ENCODE measurements around the gene MOV10L1. TPM values are rescaled to one million over a fixed set of nuclear protein-coding genes. Genes with fewer than 3 reads are reported as not detected.

Gene MOV10L1
- total and polyA plus RNA-seq, 9 of the 15 experiments (the other 6 are each of a cell fraction or from before 2014, with no cell fraction given), result 0.06 to 0.43 (median 0.15) TPM

GRCh38 chr22:50178471-50178864, 88.7 kb downstream of the MOV10L1 start:
- 100% methylated on average over 1 of the region's 22 CpGs for WGBS (ENCODE audit: insufficient coverage, low coverage, missing lambda C conversion rate)
- Histone ChIP-seq H3K27me3 (ENCODE audit: control insufficient read depth in 2 of 2, insufficient read depth in 2 of 2, low read length in 2 of 2) (no peaks in the 10 kb centered on the region), H3K27ac (ENCODE audit: extremely low read depth, low read depth, low read length) (no peak overlapping the region), H3K4me2 (ENCODE audit: insufficient read depth, low read length) (no peak overlapping the region), H3K4me3 (no peak overlapping the region), H3K79me2 (ENCODE audit: control insufficient read depth, insufficient read depth, low read length) (no peaks in the 10 kb centered on the region), H3K36me3 (ENCODE audit: control insufficient read depth, insufficient read depth, low read length) (no peaks in the 10 kb centered on the region), H3K9me3 (replicated peaks; ENCODE audit: control insufficient read depth, insufficient read depth, low read depth, low read length) (no peaks in the 10 kb centered on the region), H3K9me1 (ENCODE audit: control insufficient read depth, insufficient read depth, low read length) (no peaks in the 10 kb centered on the region), H3K9ac (ENCODE audit: insufficient read depth in 1 of 2, low read depth in 2 of 2, low read length in 2 of 2) (no peak overlapping the region), H3K4me1 (replicated peaks in 1 of 2; ENCODE audit: control insufficient read depth in 2 of 2, insufficient read depth in 2 of 2, low read length in 2 of 2) (peaks cover 0 to 59% of the 10 kb centered on the region in 2 experiments; a peak in 2 of 5 replicates), H2AFZ (ENCODE audit: low read depth, low read length) (no peak overlapping the region), H4K20me1 (replicated peaks; ENCODE audit: control insufficient read depth, insufficient read depth, low read length) (no peaks in the 10 kb centered on the region)
- DNase-seq (ENCODE audit: extremely low read depth in 1 of 4, low spot score in 3 of 4) (no peak), FAIRE-seq (no peak), ATAC-seq (no peak)
- ChIA-PET POLR2A (no interaction called here), CTCF (ENCODE audit: low intra/inter-chr PET ratio) (no interaction called here)
- intact Hi-C loops (cut with micrococcal nuclease) (no loop called here), in situ Hi-C loops (cut with MboI) (no loop called here)
- TF ChIP-seq STAT6 (CRISPR knock-in tag; IDR thresholded peaks at IDR 0.05) (no peak), LEF1 (IDR thresholded peaks at IDR 0.05) (no peak), HIVEP1 (CRISPR knock-in tag; IDR thresholded peaks at IDR 0.05) (no peak), IRF1 (CRISPR knock-in tag; IDR thresholded peaks at IDR 0.05; ENCODE audit: borderline replicate concordance) (no peak), RAD21 (CRISPR knock-in tag; conservative IDR thresholded peaks at IDR 0.05 in 1 of 2, IDR thresholded peaks at IDR 0.05 in 1 of 2) (no peak), MAZ (CRISPR knock-in tag; conservative IDR thresholded peaks at IDR 0.05 in 1 of 2, IDR thresholded peaks at IDR 0.05 in 1 of 2) (no peak), FIP1L1 (IDR thresholded peaks at IDR 0.05; ENCODE audit: low read depth, low read length, poor library complexity, severe bottlenecking) (no peak), ZC3H4 (CRISPR knock-in tag; IDR thresholded peaks at IDR 0.05; ENCODE audit: borderline replicate concordance) (no peak), ARHGAP35 (IDR thresholded peaks at IDR 0.05; ENCODE audit: partially characterized antibody) (no peak), ZNF717 (CRISPR knock-in tag; IDR thresholded peaks at IDR 0.05) (no peak), ID3 (CRISPR knock-in tag; IDR thresholded peaks at IDR 0.05) (no peak), ID3 (tag; IDR thresholded peaks at IDR 0.05) (no peak), HSF4 (CRISPR knock-in tag; IDR thresholded peaks at IDR 0.05; ENCODE audit: borderline replicate concordance) (no peak), RBM25 (IDR thresholded peaks at IDR 0.05; ENCODE audit: low read depth, low read length, severe bottlenecking) (no peak), ZNF212 (CRISPR knock-in tag; IDR thresholded peaks at IDR 0.05) (no peak), TBL1XR1 (IDR thresholded peaks at IDR 0.05; ENCODE audit: low read length in 2 of 2) (no peak), ILK (tag; IDR thresholded peaks at IDR 0.05; ENCODE audit: borderline replicate concordance, low read depth) (no peak), BDP1 (IDR thresholded peaks at IDR 0.05; ENCODE audit: insufficient read depth, insufficient read length) (no peak)
- BruUV-seq (replicated peaks), result no TSS peak

All from K562 (cell line).